Measurements from ENCODE around the gene HACD1. TPM values are rescaled to one million over a fixed set of nuclear protein-coding genes. Genes with fewer than 3 reads are reported as not detected.

HACD1 gene
- total and polyA plus RNA-seq, 8 donors = 0.46 to 8.2 (median 3.7) TPM

- ATAC-seq (no peak), FAIRE-seq (no peak), DNase-seq (no peak)
- no peaks in the 10 kb centered on the region for H3K27me3 ChIP-seq
- peaks cover 8 to 30% (median 21%) of the 10 kb centered on the region in 3 donors for H3K4me1 ChIP-seq
- intact Hi-C loops (cut with DNase I) = no loop called here
- no peaks in the 10 kb centered on the region for H3K9me3 ChIP-seq
- TF ChIP-seq CTCF (IDR thresholded peaks at IDR 0.05) = no peak
- WGBS, 2 donors = 86 to 87% methylated on average over 4 of the region's 4 CpGs
- no peaks in the 10 kb centered on the region for H3K36me3 ChIP-seq
- no peak overlapping the region for H3K4me3 ChIP-seq
- H3K27ac ChIP-seq = no peak overlapping the region
These were observed 31.9 kb upstream of the HACD1 start for GRCh38 chr10:17649052-17649451.

DNA sequence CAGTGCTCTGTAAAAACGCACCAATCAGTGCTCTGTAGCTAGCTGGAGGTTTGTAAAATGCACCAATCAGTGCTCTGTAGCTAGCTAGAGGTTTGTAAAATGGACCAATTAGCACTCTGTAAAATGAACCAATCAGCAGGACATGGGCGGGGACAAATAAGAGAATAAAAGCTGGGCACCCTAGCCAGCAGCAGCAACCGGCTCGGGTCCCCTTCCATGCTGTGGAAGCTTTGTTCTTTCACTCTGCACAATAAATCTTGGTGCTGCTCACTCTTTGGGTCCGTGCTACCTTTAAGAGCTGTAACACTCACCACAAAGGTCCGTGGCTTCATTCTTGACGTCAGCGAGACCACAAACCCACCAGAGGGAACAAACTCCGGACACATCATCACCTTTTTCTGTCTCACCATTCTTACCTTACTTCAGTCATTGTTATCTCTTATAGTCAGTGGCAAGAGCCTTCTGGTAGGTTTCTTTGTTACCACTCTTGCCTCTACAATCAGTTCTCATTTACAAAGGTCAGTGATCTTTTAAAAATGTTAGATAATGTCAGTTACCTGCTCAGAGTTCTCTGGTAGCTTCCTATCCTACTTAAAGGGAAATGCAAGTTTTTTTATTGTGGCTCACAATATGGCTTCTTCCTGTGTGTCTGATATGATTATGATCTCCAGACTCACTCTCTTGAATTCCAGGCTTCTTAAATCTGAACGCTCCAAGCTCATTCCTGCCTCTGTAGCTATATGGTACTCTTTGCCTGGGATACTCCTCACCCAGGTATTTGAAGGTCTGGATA, 31.3 kb upstream of the HACD1 start:
- FAIRE-seq (no peak), ATAC-seq (no peak), DNase-seq (no peak)
- intact Hi-C loops (cut with DNase I) = no loop called here
- no peaks in the 10 kb centered on the region for H3K9me3 ChIP-seq
- TF ChIP-seq CTCF (IDR thresholded peaks at IDR 0.05) = no peak
- H3K27me3 ChIP-seq = no peaks in the 10 kb centered on the region
- 92 to 93% methylated on average over 10 of the region's 10 CpGs for WGBS, 2 donors
- H3K4me3 ChIP-seq = no peak overlapping the region
- no peaks in the 10 kb centered on the region for H3K36me3 ChIP-seq
- no peak overlapping the region for H3K27ac ChIP-seq
- peaks cover 8 to 30% (median 21%) of the 10 kb centered on the region in 3 donors for H3K4me1 ChIP-seq

- FAIRE-seq = no peak
- H3K4me1 ChIP-seq = peaks cover 15 to 35% (median 26%) of the 10 kb centered on the region in 3 donors
- H3K27ac ChIP-seq = no peak overlapping the region
- H3K36me3 ChIP-seq = no peaks in the 10 kb centered on the region
- H3K9me3 ChIP-seq = no peaks in the 10 kb centered on the region
- H3K4me3 ChIP-seq = no peak overlapping the region
- DNase-seq = no peak
- no peaks in the 10 kb centered on the region for H3K27me3 ChIP-seq
- 63 to 65% methylated on average over 3 of the region's 3 CpGs for WGBS, 2 donors
- no peak for ATAC-seq
- no peak for TF ChIP-seq CTCF (IDR thresholded peaks at IDR 0.05)
- intact Hi-C loops (cut with DNase I) = no loop called here
These were observed 30.2 kb upstream of the HACD1 start for GRCh38 chr10:17647326-17647725.

DNA sequence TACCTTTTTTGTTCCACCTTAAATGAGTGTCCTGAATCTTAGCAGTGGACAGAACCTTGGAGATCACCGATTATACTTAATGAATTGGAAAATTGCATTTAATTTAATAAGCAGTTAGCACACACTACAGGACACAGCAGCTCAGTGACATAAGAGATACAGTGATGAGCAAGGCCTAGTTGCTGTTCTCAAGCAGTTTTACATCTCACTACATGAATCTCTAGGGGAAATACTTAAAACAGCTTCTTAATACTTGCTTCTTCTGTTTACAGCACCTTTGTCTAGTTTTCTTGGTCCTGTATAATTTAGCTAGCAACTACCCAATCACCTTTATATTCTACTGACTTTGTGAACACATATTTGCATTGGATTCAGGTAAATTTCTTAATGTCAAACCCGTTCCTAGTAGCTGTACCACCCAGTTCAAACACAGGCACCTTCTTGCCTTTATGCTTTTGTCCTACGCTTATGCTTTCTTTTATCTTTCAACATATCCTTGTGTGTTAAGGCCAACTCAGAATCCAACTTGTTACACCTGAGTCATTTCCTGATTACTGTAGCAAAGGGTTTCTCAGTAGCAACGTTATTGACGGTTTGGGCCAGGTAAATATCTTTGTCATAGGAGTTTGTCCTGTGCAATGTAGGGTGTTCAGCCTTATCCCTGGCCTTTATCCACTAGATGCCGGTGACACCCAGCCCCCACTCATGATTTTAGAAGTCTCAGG, 28.6 kb upstream of the HACD1 start:
- FAIRE-seq = no peak
- peaks cover 15 to 27% (median 26%) of the 10 kb centered on the region in 3 donors for H3K4me1 ChIP-seq
- H3K27me3 ChIP-seq = no peaks in the 10 kb centered on the region
- WGBS, 2 donors = 25 to 33% methylated on average over 6 of the region's 6 CpGs
- ATAC-seq = no peak
- no peaks in the 10 kb centered on the region for H3K9me3 ChIP-seq
- no peak overlapping the region for H3K27ac ChIP-seq
- H3K4me3 ChIP-seq = peak overlapping the region in 2 of 4 donors; percentile 79 to 91
- intact Hi-C loops (cut with DNase I) = no loop called here
- H3K36me3 ChIP-seq = no peaks in the 10 kb centered on the region
- no peak for DNase-seq
- no peak for TF ChIP-seq CTCF (IDR thresholded peaks at IDR 0.05)

Data from pancreas (tissue), 10 donors.